ENCODE data around the gene RELN.

RELN gene

GRCh38 chr7:103717574-103717973 is 271.9 kb downstream of the RELN start:
- DNase-seq (ENCODE audit: low spot score), result no peak

GRCh38 chr7:103715376-103716120 is 273.9 kb downstream of the RELN start:
- no peak for DNase-seq (ENCODE audit: low spot score)

- DNase-seq (ENCODE audit: low spot score), result no peak
These were observed 275.0 kb downstream of the RELN start for GRCh38 chr7:103714376-103714927.

DNA sequence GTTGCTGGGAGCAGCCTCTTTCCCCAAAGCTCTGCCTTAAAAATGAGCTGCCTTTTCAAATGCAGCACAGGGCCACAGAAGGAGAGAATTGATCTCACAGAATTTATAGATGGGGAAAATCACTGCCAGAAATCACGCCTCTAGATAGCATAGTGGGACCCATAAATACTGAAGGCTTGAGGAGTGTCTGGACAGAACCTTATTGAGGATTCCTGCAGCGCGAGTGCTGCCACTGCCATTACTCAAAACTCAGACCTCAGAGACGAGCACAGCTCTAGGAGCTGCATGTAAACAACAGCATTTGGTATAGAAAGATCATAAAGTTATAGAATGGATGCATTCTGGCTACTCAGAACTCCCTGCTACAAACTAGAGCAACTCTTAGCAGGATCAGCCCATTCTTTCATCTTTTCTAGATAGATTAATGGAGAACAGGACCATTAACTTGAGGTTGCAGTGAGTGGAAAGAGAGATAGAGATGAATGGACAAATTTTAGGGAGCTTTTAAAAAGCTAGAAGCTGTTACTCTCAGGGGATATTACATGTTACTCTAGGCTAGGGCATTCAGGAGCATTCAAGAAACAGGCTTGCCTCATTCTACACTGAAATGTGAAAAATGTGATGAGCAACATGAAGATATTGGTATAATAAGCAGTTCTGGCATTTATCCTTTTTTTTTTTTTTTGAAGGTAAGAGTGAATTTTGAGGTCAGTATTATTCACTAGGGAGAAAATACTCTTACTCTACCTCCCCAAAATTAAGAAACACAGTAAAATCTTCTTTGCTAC is 276.3 kb downstream of the RELN start:
- no peak for DNase-seq (ENCODE audit: low spot score)

DNA sequence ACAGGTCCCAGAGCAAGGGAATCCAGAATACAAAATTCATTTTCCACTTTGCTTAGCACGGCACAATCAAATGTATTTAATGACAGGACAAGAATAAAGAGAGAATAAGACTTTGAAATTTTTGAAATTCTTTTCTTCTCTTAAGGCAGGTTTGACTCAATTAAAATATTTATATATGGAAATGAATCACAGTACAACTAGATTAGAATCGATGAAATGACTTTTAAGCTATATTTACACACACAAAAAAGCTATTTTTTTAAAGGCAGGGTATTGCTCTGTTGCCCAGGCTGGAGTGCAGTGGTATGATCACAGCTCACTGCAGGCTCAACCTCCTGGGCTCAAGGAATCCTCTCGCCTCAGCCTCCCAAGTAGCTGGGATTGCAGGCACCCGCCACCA is 278.0 kb downstream of the RELN start:
- no peak for DNase-seq (ENCODE audit: low spot score)

DNA sequence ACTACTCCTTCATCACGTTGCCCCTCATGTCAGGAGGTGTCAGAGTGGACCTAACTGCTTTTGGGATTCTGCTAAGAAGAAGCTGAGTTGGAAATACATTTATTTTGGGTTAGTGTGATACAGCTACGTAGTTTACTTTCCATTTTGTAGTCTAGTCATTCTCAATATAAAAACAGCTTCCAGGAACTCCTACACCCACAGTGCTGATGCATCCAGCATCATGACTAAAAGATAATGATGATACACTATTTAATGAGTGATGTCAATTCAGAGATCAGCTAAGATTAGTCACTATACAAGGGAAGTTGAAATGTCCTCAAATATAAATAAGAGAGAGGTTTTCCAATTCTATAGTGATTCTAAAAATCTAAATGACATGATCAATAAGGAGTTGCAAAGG is 279.2 kb downstream of the RELN start:
- no peak for DNase-seq (ENCODE audit: low spot score)

DNA sequence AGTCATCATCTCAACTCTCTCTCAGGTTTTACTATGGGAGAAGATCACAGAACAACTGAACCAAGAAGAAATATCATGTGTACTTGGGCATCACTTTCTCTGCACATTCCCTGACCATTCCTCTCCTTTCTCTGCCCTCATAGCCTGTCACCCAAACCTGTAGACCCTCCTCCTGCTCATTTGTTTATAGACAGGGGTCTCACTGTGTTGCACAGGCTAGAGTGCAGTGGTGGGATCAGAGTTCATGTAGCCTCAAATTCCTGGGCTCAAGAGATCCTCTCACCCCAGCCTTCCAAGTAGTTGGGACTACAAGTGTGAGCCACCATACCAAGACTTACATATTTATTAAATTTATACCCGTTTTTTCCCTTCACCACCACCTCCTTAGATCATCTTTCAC is 282.7 kb downstream of the RELN start:
- no peak for DNase-seq (ENCODE audit: low spot score)

DNA sequence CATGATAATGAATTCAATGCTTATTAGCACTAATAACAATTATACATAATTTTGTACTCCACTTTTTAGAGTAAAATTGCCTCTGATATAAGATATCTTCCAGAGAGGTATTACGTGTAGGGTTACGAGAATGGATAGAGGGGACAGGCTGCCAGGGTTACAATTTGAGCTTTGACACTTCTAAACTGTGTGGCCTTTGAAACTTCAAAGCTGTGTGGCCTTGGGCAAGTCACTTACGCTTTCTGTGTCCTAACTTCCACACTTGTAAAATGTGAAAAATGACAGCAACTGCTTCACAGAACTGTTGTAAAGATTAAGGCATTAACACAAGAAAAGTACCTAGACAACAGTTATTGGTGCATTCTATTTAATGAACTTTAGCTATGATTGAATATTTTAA is 283.9 kb downstream of the RELN start:
- DNase-seq (ENCODE audit: low spot score), result no peak

- no peak for DNase-seq (ENCODE audit: low spot score)
These were observed 284.8 kb downstream of the RELN start for GRCh38 chr7:103704701-103705100.

GRCh38 chr7:103702982-103703381 is 286.5 kb downstream of the RELN start:
- no peak for DNase-seq (ENCODE audit: low spot score)

GRCh38 chr7:103702454-103702853 is 287.0 kb downstream of the RELN start:
- DNase-seq (ENCODE audit: low spot score), result no peak

DNA sequence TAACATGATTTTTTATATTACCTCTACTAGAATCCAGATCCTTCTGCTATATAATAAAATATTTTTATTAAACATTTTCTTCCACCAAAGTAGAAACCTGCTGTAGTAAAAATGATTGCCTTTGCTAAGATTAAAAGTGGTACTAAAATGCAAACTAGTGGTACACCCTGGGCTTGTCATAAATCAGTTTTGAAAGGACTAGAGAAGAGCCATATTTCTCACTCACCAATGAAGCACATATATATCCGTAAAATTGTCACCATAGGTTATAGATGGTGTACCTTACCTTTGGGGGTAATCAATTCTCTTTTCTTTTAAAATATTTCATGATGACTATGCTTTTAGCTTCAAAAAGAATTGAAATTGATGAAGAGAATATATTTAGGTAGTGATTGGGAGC is 290.4 kb downstream of the RELN start:
- DNase-seq (ENCODE audit: low spot score), result no peak

GRCh38 chr7:103698064-103698463 is 291.4 kb downstream of the RELN start:
- no peak for DNase-seq (ENCODE audit: low spot score)

- no peak for DNase-seq (ENCODE audit: low spot score)
These were observed 293.9 kb downstream of the RELN start for GRCh38 chr7:103695521-103695920.

- no peak for DNase-seq (ENCODE audit: low spot score)
These were observed 295.2 kb downstream of the RELN start for GRCh38 chr7:103694304-103694703.

GRCh38 chr7:103691291-103691690 is 298.2 kb downstream of the RELN start:
- no peak for DNase-seq (ENCODE audit: low spot score)

DNA sequence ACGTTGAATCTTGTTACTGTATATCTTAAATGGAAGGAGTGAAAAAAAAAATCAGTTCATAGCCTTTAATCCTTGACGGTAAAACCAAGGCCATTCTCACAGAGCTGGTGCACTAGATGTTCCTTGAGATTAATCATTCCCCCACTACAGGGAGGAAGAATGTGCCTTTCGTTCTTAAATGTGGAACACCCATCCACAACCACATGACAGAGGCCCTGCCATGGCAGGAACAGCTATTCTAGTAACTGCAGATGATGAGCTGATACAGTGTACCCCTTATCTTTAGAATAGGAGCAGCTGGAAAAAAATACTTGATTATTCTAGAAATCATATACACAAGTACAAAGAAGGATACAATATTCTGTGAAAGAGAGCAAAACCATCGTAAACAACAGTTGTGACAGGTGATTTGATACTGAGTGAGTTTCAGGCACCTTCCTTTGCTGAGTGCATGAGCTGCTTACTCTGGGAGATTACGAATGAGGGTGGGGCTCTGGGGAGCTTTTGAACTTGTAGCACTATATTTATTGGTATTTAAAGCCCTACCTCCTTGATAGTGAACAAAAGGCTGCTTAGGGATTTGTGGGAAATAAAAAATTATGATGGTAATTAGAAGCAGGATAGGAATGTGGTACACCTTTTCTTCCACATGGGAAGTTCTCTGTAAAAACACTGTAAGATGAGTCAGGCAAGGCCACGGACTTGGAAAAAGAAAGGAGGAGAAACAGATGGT is 299.1 kb downstream of the RELN start:
- DNase-seq (ENCODE audit: low spot score), result no peak

DNA sequence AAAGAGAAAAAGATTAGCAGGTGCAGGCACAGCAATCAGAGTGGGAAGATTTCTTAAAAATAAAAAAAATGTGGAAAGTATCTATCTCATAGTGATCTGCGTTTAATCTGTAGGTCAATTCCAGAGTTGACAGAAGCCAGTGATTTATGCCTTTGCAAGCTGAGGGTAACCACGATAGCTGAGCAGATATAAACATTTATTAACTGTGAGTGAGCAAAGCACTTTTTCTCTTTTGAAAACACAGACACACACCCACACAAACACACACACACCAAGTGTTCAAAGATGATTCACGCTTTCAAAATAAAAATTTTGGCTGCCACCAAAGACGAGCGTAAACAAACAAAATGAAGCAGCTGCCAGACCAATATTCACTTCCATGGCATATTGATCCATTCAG is 300.2 kb downstream of the RELN start:
- DNase-seq (ENCODE audit: low spot score), result no peak

GRCh38 chr7:103687951-103688350 is 301.5 kb downstream of the RELN start:
- no peak for DNase-seq (ENCODE audit: low spot score)

GRCh38 chr7:103687272-103687671 is 302.2 kb downstream of the RELN start:
- no peak for DNase-seq (ENCODE audit: low spot score)

GRCh38 chr7:103686763-103687162 is 302.7 kb downstream of the RELN start:
- DNase-seq (ENCODE audit: low spot score), result no peak

DNA sequence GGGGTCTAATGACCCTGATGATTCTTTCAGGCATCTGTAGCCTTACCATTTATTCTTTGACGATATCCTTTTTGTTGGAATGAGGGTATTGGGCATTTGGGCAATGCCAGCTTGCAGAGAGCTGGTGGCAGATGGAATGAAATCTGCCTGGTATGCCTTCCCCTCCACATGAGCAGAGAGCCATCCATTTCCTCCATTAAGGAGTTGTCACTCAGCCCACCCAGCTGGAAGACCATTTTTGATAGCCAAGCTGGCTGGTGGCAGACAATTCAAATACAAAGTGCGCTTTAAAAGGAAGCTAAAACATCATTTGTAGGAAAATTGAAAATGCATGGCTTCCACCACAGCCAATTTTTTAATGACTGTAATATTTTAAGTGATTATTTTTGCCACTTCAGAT is 303.4 kb downstream of the RELN start:
- DNase-seq (ENCODE audit: low spot score), result no peak

GRCh38 chr7:103685646-103686045 is 303.8 kb downstream of the RELN start:
- no peak for DNase-seq (ENCODE audit: low spot score)

All from COLO829 (cell line).